Endothelial cell of umbilical vein (primary cell): ENCODE data around the gene BBLN. TPM values are rescaled to one million over a fixed set of nuclear protein-coding genes. Genes with fewer than 3 reads are reported as not detected.

Experiments used
- BruUV-seq: library from RNA; stranded (reverse); fragments of 400-500 nt; replicated peaks from 2 replicates; lab custom pipeline; 2021; lab: Mats Ljungman, UMichigan
- CTCF ChIA-PET: fragments of 300-600, 350-600 bp; sonication (Branson Sonifier 250); formaldehyde crosslinking; loops from one replicate; lab custom pipeline; 2021; ENCODE audit warnings: antibody characterized with exemption, inconsistent platforms; lab: Charles Lee
- POLR2A ChIA-PET: fragments of 300-600, 350-600 bp; sonication (Branson Sonifier 250); formaldehyde crosslinking; loops from one replicate; lab custom pipeline; 2021; ENCODE audit warnings: antibody characterized with exemption, inconsistent platforms; lab: Charles Lee
- DNase-seq: peaks from one replicate; pipeline ENCODE4 v3.0.0-alpha.2; 2011; ENCODE audit warnings: low read depth, low spot score
- FAIRE-seq: peaks from 2 replicates; lab custom pipeline; 2011; peaks lifted over from hg19 to GRCh38; lab: Jason Lieb, UNC
- H2AFZ ChIP-seq: 2 replicates; pipeline ENCODE4 v1.6.0; 2012; ENCODE audit warnings: low read depth, low read length, control low read depth, inconsistent platforms
- H3K27ac ChIP-seq: 2 replicates; pipeline ENCODE4 v1.5.1; 2011; ENCODE audit warnings: low read depth, mild to moderate bottlenecking, control low read depth, low read length, moderate library complexity; ENCODE audit not compliant: insufficient read depth
- H3K27me3 ChIP-seq, 2 experiments: 2 replicates each; pipeline versions ENCODE4 v1.6.0 to v1.6.1; 2011; ENCODE audit warnings: low read length in 2 of 2, mixed read lengths in 1 of 2; ENCODE audit not compliant: control insufficient read depth in 2 of 2, insufficient read depth in 2 of 2
- H3K36me3 ChIP-seq, 2 experiments: 2 replicates in 1 of 2; 3 replicates in 1 of 2; pipeline ENCODE4 v1.5.1; 2011; ENCODE audit warnings: low read length in 2 of 2, mild to moderate bottlenecking in 1 of 2, moderate library complexity in 1 of 2; ENCODE audit not compliant: control insufficient read depth in 2 of 2, insufficient read depth in 2 of 2; ENCODE audit errors: extremely low read depth in 1 of 2
- H3K4me1 ChIP-seq: 3 replicates; pipeline ENCODE4 v1.5.1; 2011; ENCODE audit warnings: mild to moderate bottlenecking, low read length; ENCODE audit not compliant: control insufficient read depth, insufficient read depth; ENCODE audit errors: extremely low read depth
- H3K4me2 ChIP-seq: 2 replicates; pipeline ENCODE4 v1.6.1; 2011; ENCODE audit warnings: low read length, control low read depth, mixed read lengths; ENCODE audit not compliant: insufficient read depth
- H3K4me3 ChIP-seq, 3 experiments: fragments of 200-600 bp in 1 of 3; sonication (generic), shearing (Covaris generic) in 1 of 3; replicated peaks in 1 of 3; 2 replicates each; pipeline ENCODE4 v1.5.1; 2011 to 2016; ENCODE audit warnings: control low read depth in 3 of 3, low read length in 3 of 3, mild to moderate bottlenecking in 2 of 3, inconsistent platforms in 1 of 3, low read depth in 1 of 3, moderate library complexity in 1 of 3; ENCODE audit not compliant: insufficient read depth in 1 of 3
- H3K79me2 ChIP-seq: 2 replicates; pipeline ENCODE4 v1.6.0; 2012; ENCODE audit warnings: low read length, inconsistent platforms; ENCODE audit not compliant: control insufficient read depth, insufficient read depth
- H3K9ac ChIP-seq: replicated peaks from 2 replicates; pipeline ENCODE3; 2011; ENCODE audit warnings: low read length, control low read depth; ENCODE audit not compliant: insufficient read depth; ENCODE audit errors: extremely low read depth
- H3K9me1 ChIP-seq: replicated peaks from 3 replicates; pipeline ENCODE4 v1.6.0; 2011; ENCODE audit warnings: mild to moderate bottlenecking, low read length; ENCODE audit not compliant: control insufficient read depth, insufficient read depth; ENCODE audit errors: extremely low read depth
- H3K9me3 ChIP-seq: replicated peaks from 2 replicates; pipeline ENCODE4 v1.5.1; 2012; ENCODE audit warnings: low read length, inconsistent platforms; ENCODE audit not compliant: control insufficient read depth, insufficient read depth
- H4K20me1 ChIP-seq: replicated peaks from 2 replicates; pipeline ENCODE3; 2011; ENCODE audit warnings: mild to moderate bottlenecking, low read length; ENCODE audit not compliant: control insufficient read depth, insufficient read depth; ENCODE audit errors: extremely low read depth
- CTCF ChIP-seq, 2 donors: IDR thresholded peaks; 1 replicate in 1 of 2; 2 replicates in 1 of 2; pipeline ENCODE4 v1.5.1; 2011; ENCODE audit warnings: low read length in 2 of 2, mild to moderate bottlenecking in 2 of 2, moderate library complexity in 2 of 2, control low read depth in 1 of 2, inconsistent platforms in 1 of 2, low read depth in 1 of 2; ENCODE audit not compliant: insufficient read depth in 1 of 2; ENCODE audit errors: extremely low read depth in 1 of 2
- EZH2 ChIP-seq: IDR thresholded peaks from 2 replicates; pipeline ENCODE4 v1.6.1; 2012; ENCODE audit warnings: borderline replicate concordance, low read depth, mild to moderate bottlenecking, moderate library complexity, low read length, inconsistent platforms; ENCODE audit not compliant: severe bottlenecking
- FOS ChIP-seq: IDR thresholded peaks from 2 replicates; pipeline ENCODE4 v1.6.1; 2011; ENCODE audit warnings: mild to moderate bottlenecking, low read length, moderate library complexity, borderline replicate concordance; ENCODE audit not compliant: insufficient read depth
- GATA2 ChIP-seq: IDR thresholded peaks from 2 replicates; pipeline ENCODE4 v1.7.0; 2011; ENCODE audit warnings: low read depth, mild to moderate bottlenecking, moderate library complexity, mixed read lengths, low read length; ENCODE audit not compliant: insufficient read length, insufficient read depth
- JUN ChIP-seq: IDR thresholded peaks from 2 replicates; pipeline ENCODE4 v1.6.1; 2011; ENCODE audit warnings: borderline replicate concordance, low read depth; ENCODE audit not compliant: insufficient read length, insufficient read depth
- MAX ChIP-seq: IDR thresholded peaks from 2 replicates; pipeline ENCODE4 v1.6.1; 2011; ENCODE audit not compliant: insufficient read depth, insufficient read length
- MYC ChIP-seq: IDR thresholded peaks from one replicate; pipeline ENCODE4 v1.6.1; 2011; ENCODE audit warnings: mild to moderate bottlenecking, low read depth, low read length
- POLR2A ChIP-seq: IDR thresholded peaks from 2 replicates; pipeline ENCODE4 v1.6.1; 2012; ENCODE audit warnings: low read depth, mild to moderate bottlenecking, control low read depth, low read length
- POLR2AphosphoS5 ChIP-seq: IDR thresholded peaks from 2 replicates; pipeline ENCODE4 v1.6.1; 2012; ENCODE audit warnings: low read depth, mild to moderate bottlenecking, control low read depth, low read length, moderate library complexity; ENCODE audit not compliant: insufficient read depth
- dilution Hi-C: fragments of 300-500 bp; cut with MboI; formaldehyde crosslinking; loops from one replicate; pipeline ENCODE4 v1.15.0; 2019; ENCODE audit warnings: low sequenced_read_pairs; ENCODE audit not compliant: extremely low pct_ligation_motif_present
- intact Hi-C: fragments of 100-400 bp; cut with micrococcal nuclease; formaldehyde crosslinking; loops from one replicate; pipeline ENCODE4 v1.10.0; 2022
- polyA plus RNA-seq, 4 experiments: library from polyadenylated mRNA; depleted of rRNA in 3 of 4; stranded (reverse) in 3 of 4; unstranded in 1 of 4; fragments of >200 nt; gene quantifications; 2 replicates each; pipeline versions ENCODE4 v1.2.1 to v1.2.3, GENCODE V29; 2011 to 2012; ENCODE audit warnings: missing spikeins in 1 of 4
- total RNA-seq: library from RNA; stranded (reverse); gene quantifications from 2 replicates; pipeline ENCODE4 v1.2.3, GENCODE V29; 2021

Gene BBLN
- total and polyA plus RNA-seq, 2 donors (not counting 3 experiments of a cell fraction or from before 2014, with no cell fraction given), result 51.0 to 124 TPM

GRCh38 chr9:128114326-128115186 lies 45.5 kb upstream of the BBLN start:
- dilution Hi-C loops (no loop called here), intact Hi-C loops (no loop called here)
- ChIA-PET POLR2A (interaction anchor here (0.6 kb wide), 1 partner anchor 12 kb away, joined by 3 read pairs; no protein-coding TSS in a partner anchor), CTCF (interaction anchor here (2.8 to 3.7 kb wide), 2 partner anchors 11 to 22 kb away, joined by 12 to 55 read pairs; no protein-coding TSS in a partner anchor)
- no peak overlapping the region for H2AFZ ChIP-seq
- H3K4me1 ChIP-seq, result no peaks in the 10 kb centered on the region
- no peaks in the 10 kb centered on the region for H3K79me2 ChIP-seq
- DNase-seq, result no peak
- no peak overlapping the region for H3K9ac ChIP-seq
- H3K4me3 ChIP-seq, result no peak overlapping the region
- TF ChIP-seq GATA2, result no peak
- no peak for TF ChIP-seq POLR2A
- no peak for TF ChIP-seq CTCF (IDR thresholded peaks at IDR 0.05; ENCODE audit: extremely low read depth in 1 of 2, insufficient read depth in 1 of 2, low read depth in 1 of 2, low read length in 2 of 2)
- no peak for TF ChIP-seq MAX
- no peak for TF ChIP-seq FOS
- TF ChIP-seq MYC, result no peak
- TF ChIP-seq JUN, result no peak
- TF ChIP-seq EZH2, result no peak
- no peak for TF ChIP-seq POLR2AphosphoS5
- no peaks in the 10 kb centered on the region for H3K9me1 ChIP-seq
- no TSS peak for BruUV-seq
- no peaks in the 10 kb centered on the region for H3K36me3 ChIP-seq
- H3K9me3 ChIP-seq, result no peaks in the 10 kb centered on the region
- FAIRE-seq, result no peak
- no peaks in the 10 kb centered on the region for H4K20me1 ChIP-seq
- no peak overlapping the region for H3K4me2 ChIP-seq
- no peak overlapping the region for H3K27ac ChIP-seq
- no peaks in the 10 kb centered on the region for H3K27me3 ChIP-seq
